ENCODE data around the gene RHBDL3. TPM values are rescaled to one million over a fixed set of nuclear protein-coding genes. Genes with fewer than 3 reads are reported as not detected.
"Not testable (repeated sequence)": the region's sequence is repeated elsewhere in the genome, so short reads cannot be mapped to it uniquely, and the experiment has no call there.

RHBDL3 gene
- total RNA-seq, 2 experiments from 2014 or later, result 0.06 TPM; not detected in 1

GRCh38 chr17:32261417-32261736 lies 4.3 kb upstream of the RHBDL3 start:
- Mint-ChIP-seq H3K4me1 (no peaks in the 10 kb centered on the region), H3K36me3 (no peaks in the 10 kb centered on the region), H3K27ac (no peak overlapping the region), H3K9me3 (no peaks in the 10 kb centered on the region), H3K27me3 (peaks cover 54% of the 10 kb centered on the region), H3K4me3 (no peak overlapping the region)
- DNase-seq, result no peak

GRCh38 chr17:32261936-32262510 lies 3.6 kb upstream of the RHBDL3 start:
- peaks cover 59% of the 10 kb centered on the region for H3K27me3 Mint-ChIP-seq
- DNase-seq, result no peak
- no peak overlapping the region for H3K27ac Mint-ChIP-seq
- no peak overlapping the region for H3K4me3 Mint-ChIP-seq
- H3K9me3 Mint-ChIP-seq, result no peaks in the 10 kb centered on the region
- H3K4me1 Mint-ChIP-seq, result peaks cover 2% of the 10 kb centered on the region
- H3K36me3 Mint-ChIP-seq, result no peaks in the 10 kb centered on the region

GRCh38 chr17:32263515-32263914 lies 2.1 kb upstream of the RHBDL3 start:
- DNase-seq, H3K36me3 Mint-ChIP-seq, H3K27ac Mint-ChIP-seq, H3K9me3 Mint-ChIP-seq, H3K4me3 Mint-ChIP-seq, H3K4me1 Mint-ChIP-seq: not testable (repeated sequence)
- peaks cover 65% of the 10 kb centered on the region for H3K27me3 Mint-ChIP-seq

GRCh38 chr17:32264140-32264799 lies 1.4 kb upstream of the RHBDL3 start:
- Mint-ChIP-seq H3K36me3 (no peaks in the 10 kb centered on the region), H3K4me3 (no peak overlapping the region), H3K27ac (no peak overlapping the region), H3K4me1 (peaks cover 9% of the 10 kb centered on the region), H3K27me3 (peaks cover 70% of the 10 kb centered on the region), H3K9me3 (no peaks in the 10 kb centered on the region)
- no peak for DNase-seq

- Mint-ChIP-seq H3K9me3 (no peaks in the 10 kb centered on the region), H3K27me3 (peaks cover 71% of the 10 kb centered on the region), H3K4me3 (no peak overlapping the region), H3K27ac (no peak overlapping the region), H3K36me3 (no peaks in the 10 kb centered on the region), H3K4me1 (peaks cover 9% of the 10 kb centered on the region)
- DNase-seq, result no peak
These were observed 825 bp upstream of the RHBDL3 start for GRCh38 chr17:32264823-32265191.

GRCh38 chr17:32266051-32266388 lies 388 bp downstream of the RHBDL3 start:
- Mint-ChIP-seq H3K27me3 (peaks cover 77% of the 10 kb centered on the region), H3K36me3 (no peaks in the 10 kb centered on the region)
- no peak for DNase-seq

GRCh38 chr17:32266389-32267301 lies 1.0 kb downstream of the RHBDL3 start:
- peak; percentile 33 for DNase-seq
- Mint-ChIP-seq H3K27me3 (peaks cover 80% of the 10 kb centered on the region), H3K4me1 (peaks cover 9% of the 10 kb centered on the region), H3K27ac (no peak overlapping the region), H3K4me3 (peak overlapping the region; percentile 65), H3K36me3 (no peaks in the 10 kb centered on the region), H3K9me3 (no peaks in the 10 kb centered on the region)

More at GRCh38 chr17:32266051-32266388, 388 bp downstream of the RHBDL3 start:
- Mint-ChIP-seq H3K4me1 (peaks cover 9% of the 10 kb centered on the region), H3K9me3 (no peaks in the 10 kb centered on the region), H3K27ac (no peak overlapping the region), H3K4me3 (no peak overlapping the region)

GRCh38 chr17:32267690-32268205 lies 2.1 kb downstream of the RHBDL3 start:
- Mint-ChIP-seq H3K4me3 (peak overlapping the region; percentile 44), H3K4me1 (peaks cover 9% of the 10 kb centered on the region), H3K9me3 (no peaks in the 10 kb centered on the region), H3K36me3 (no peaks in the 10 kb centered on the region), H3K27ac (no peak overlapping the region), H3K27me3 (peaks cover 79% of the 10 kb centered on the region)
- DNase-seq, result no peak

GRCh38 chr17:32268734-32269288 lies 3.2 kb downstream of the RHBDL3 start:
- H3K9me3 Mint-ChIP-seq, result no peaks in the 10 kb centered on the region
- H3K4me3 Mint-ChIP-seq, result no peak overlapping the region
- peaks cover 9% of the 10 kb centered on the region for H3K4me1 Mint-ChIP-seq
- H3K27me3 Mint-ChIP-seq, result peaks cover 72% of the 10 kb centered on the region
- H3K27ac Mint-ChIP-seq, result no peak overlapping the region
- no peak for DNase-seq
- no peaks in the 10 kb centered on the region for H3K36me3 Mint-ChIP-seq

GRCh38 chr17:32269377-32269776 lies 3.7 kb downstream of the RHBDL3 start:
- Mint-ChIP-seq H3K4me3 (no peak overlapping the region), H3K36me3 (no peaks in the 10 kb centered on the region), H3K9me3 (no peaks in the 10 kb centered on the region), H3K27ac (no peak overlapping the region), H3K27me3 (peaks cover 71% of the 10 kb centered on the region), H3K4me1 (peaks cover 9% of the 10 kb centered on the region)
- no peak for DNase-seq

- H3K9me3 Mint-ChIP-seq, result no peaks in the 10 kb centered on the region
- peaks cover 9% of the 10 kb centered on the region for H3K4me1 Mint-ChIP-seq
- peaks cover 59% of the 10 kb centered on the region for H3K27me3 Mint-ChIP-seq
- no peaks in the 10 kb centered on the region for H3K36me3 Mint-ChIP-seq
- no peak overlapping the region for H3K4me3 Mint-ChIP-seq
- no peak overlapping the region for H3K27ac Mint-ChIP-seq
- no peak for DNase-seq
These were observed 6.2 kb downstream of the RHBDL3 start for GRCh38 chr17:32271844-32272243.

GRCh38 chr17:32274101-32274500 lies 8.5 kb downstream of the RHBDL3 start:
- Mint-ChIP-seq H3K9me3 (no peaks in the 10 kb centered on the region), H3K27ac (no peak overlapping the region), H3K4me3 (no peak overlapping the region), H3K27me3 (peaks cover 37% of the 10 kb centered on the region), H3K36me3 (no peaks in the 10 kb centered on the region), H3K4me1 (no peaks in the 10 kb centered on the region)
- DNase-seq, result no peak

GRCh38 chr17:32274643-32275042 lies 9.0 kb downstream of the RHBDL3 start:
- no peak overlapping the region for H3K4me3 Mint-ChIP-seq
- no peaks in the 10 kb centered on the region for H3K36me3 Mint-ChIP-seq
- no peak overlapping the region for H3K27ac Mint-ChIP-seq
- H3K9me3 Mint-ChIP-seq, result no peaks in the 10 kb centered on the region
- no peak for DNase-seq
- no peaks in the 10 kb centered on the region for H3K4me1 Mint-ChIP-seq
- H3K27me3 Mint-ChIP-seq, result peaks cover 31% of the 10 kb centered on the region

- Mint-ChIP-seq H3K9me3 (no peaks in the 10 kb centered on the region), H3K27me3 (peaks cover 25% of the 10 kb centered on the region), H3K4me1 (no peaks in the 10 kb centered on the region), H3K36me3 (no peaks in the 10 kb centered on the region), H3K4me3 (no peak overlapping the region), H3K27ac (no peak overlapping the region)
- DNase-seq, result no peak
These were observed 9.7 kb downstream of the RHBDL3 start for GRCh38 chr17:32275060-32276042.

Measured in activated naive CD8-positive, alpha-beta T cell treated with anti-CD3 and anti-CD28 coated beads for 36 hours (primary cell).